Glutamatergic neuron (in vitro differentiated cells): ENCODE measurements around the gene SHE. TPM values are rescaled to one million over a fixed set of nuclear protein-coding genes. Genes with fewer than 3 reads are reported as not detected.
A peak's percentile ranks its signal among the peaks of the same experiment; 100 is the strongest.

Experiments used
- DNase-seq: peaks from one replicate; pipeline ENCODE4 v3.0.0; 2022
- H3K27ac Mint-ChIP-seq: one replicate; pipeline ENCODE4 v1.8.0; 2020; ENCODE audit warnings: mild to moderate bottlenecking, mixed read lengths, inconsistent platforms; ENCODE audit not compliant: unreplicated experiment
- H3K27me3 Mint-ChIP-seq: one replicate; pipeline ENCODE4 v1.8.0; 2020; ENCODE audit warnings: mild to moderate bottlenecking, moderate library complexity, mixed read lengths, inconsistent platforms; ENCODE audit not compliant: unreplicated experiment
- H3K36me3 Mint-ChIP-seq: one replicate; pipeline ENCODE4 v1.8.0; 2020; ENCODE audit warnings: mild to moderate bottlenecking, mixed read lengths, inconsistent platforms; ENCODE audit not compliant: unreplicated experiment
- H3K4me1 Mint-ChIP-seq: one replicate; pipeline ENCODE4 v1.8.0; 2020; ENCODE audit warnings: mild to moderate bottlenecking, low read depth, mixed read lengths, inconsistent platforms; ENCODE audit not compliant: unreplicated experiment
- H3K4me3 Mint-ChIP-seq: one replicate; pipeline ENCODE4 v1.8.0; 2020; ENCODE audit warnings: mild to moderate bottlenecking, mixed read lengths, inconsistent platforms; ENCODE audit not compliant: unreplicated experiment
- H3K9me3 Mint-ChIP-seq: one replicate; pipeline ENCODE4 v1.8.0; 2020; ENCODE audit warnings: mild to moderate bottlenecking, moderate library complexity, mixed read lengths, inconsistent platforms; ENCODE audit not compliant: unreplicated experiment
- total RNA-seq: library from RNA; stranded (reverse); fragmentation: NEBNext Ultra II Directional; extraction: Animal tissue kit (Norgen Biotek cat#: 25700); gene quantifications from one replicate; pipeline ENCODE4 v1.2.1, GENCODE V29; 2021; ENCODE audit not compliant: unreplicated experiment
- TF ChIP-seq, protein P1 (sequence below): fragments of 200-600 bp; sonication (generic); IDR thresholded peaks from one replicate; pipeline ENCODE4 v1.5.0; 2021; ENCODE audit not compliant: partially characterized antibody, unreplicated experiment

Gene SHE
- total RNA-seq, 1 donor from 2014 or later: 0.07 TPM

DNA sequence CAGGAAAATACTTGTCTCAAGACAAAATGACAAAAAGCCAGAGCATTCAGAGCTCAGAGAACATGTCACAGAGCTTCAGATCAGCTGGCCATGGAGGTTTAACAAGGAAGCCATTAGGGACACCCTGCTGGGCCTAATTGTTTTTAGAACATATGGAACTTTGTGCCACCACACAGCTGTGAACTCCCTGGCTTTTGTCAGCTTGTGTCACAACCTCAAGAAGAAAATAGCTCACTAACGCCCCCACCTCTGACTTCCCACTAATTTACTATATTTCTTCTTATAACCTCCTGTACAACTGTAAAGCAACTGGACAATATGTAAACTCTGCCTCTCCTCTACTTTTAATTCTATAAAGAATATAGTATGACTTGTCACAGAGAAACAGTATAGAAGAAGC, 21.2 kb downstream of the SHE start:
- H3K4me1 Mint-ChIP-seq: peaks cover 21% of the 10 kb centered on the region
- TF ChIP-seq, protein P1, sequence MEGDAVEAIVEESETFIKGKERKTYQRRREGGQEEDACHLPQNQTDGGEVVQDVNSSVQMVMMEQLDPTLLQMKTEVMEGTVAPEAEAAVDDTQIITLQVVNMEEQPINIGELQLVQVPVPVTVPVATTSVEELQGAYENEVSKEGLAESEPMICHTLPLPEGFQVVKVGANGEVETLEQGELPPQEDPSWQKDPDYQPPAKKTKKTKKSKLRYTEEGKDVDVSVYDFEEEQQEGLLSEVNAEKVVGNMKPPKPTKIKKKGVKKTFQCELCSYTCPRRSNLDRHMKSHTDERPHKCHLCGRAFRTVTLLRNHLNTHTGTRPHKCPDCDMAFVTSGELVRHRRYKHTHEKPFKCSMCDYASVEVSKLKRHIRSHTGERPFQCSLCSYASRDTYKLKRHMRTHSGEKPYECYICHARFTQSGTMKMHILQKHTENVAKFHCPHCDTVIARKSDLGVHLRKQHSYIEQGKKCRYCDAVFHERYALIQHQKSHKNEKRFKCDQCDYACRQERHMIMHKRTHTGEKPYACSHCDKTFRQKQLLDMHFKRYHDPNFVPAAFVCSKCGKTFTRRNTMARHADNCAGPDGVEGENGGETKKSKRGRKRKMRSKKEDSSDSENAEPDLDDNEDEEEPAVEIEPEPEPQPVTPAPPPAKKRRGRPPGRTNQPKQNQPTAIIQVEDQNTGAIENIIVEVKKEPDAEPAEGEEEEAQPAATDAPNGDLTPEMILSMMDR: no peak
- H3K9me3 Mint-ChIP-seq: peaks cover 10% of the 10 kb centered on the region
- DNase-seq: peak; percentile 38
- no peaks in the 10 kb centered on the region for H3K36me3 Mint-ChIP-seq
- H3K27ac Mint-ChIP-seq: peak overlapping the region; percentile 95
- peaks cover 9% of the 10 kb centered on the region for H3K27me3 Mint-ChIP-seq
- peak overlapping the region; percentile 78 for H3K4me3 Mint-ChIP-seq

DNA sequence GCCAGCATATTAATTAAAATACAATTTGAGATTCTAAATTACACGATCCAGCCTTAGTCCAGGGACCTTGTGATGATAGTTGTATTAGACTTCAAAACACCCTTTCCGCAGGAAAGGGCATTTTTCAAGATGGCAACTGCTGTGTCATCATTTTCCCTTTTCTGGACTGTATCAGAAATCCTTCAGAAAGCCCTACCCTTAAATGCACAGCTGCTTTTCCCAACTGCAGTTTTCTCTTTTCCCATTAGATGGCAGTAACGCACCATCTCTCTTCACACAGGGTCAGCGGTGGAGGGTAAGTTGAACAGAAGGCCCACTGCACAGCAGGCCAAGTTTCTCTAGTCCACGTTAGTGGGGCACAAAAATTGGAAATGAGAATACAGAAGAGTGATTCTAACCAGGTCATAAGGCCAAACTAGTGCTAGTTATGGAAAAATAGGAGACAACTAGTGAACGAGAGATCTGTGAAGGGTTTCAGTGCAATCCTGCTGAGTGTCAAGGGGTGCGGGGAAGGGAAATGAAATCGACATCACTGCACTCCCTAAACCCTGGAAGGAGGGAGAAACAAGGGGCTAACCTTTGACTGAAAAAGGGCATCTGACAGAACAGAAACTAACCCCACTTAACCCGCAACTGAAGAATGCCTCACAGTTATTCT, 22.3 kb downstream of the SHE start:
- TF ChIP-seq, protein P1: peak; percentile 86
- Mint-ChIP-seq H3K27ac (peak overlapping the region; percentile 95), H3K4me3 (peak overlapping the region; percentile 78), H3K4me1 (peaks cover 21% of the 10 kb centered on the region), H3K9me3 (peaks cover 10% of the 10 kb centered on the region), H3K36me3 (no peaks in the 10 kb centered on the region), H3K27me3 (peaks cover 9% of the 10 kb centered on the region)
- DNase-seq: peak; percentile 59

DNA sequence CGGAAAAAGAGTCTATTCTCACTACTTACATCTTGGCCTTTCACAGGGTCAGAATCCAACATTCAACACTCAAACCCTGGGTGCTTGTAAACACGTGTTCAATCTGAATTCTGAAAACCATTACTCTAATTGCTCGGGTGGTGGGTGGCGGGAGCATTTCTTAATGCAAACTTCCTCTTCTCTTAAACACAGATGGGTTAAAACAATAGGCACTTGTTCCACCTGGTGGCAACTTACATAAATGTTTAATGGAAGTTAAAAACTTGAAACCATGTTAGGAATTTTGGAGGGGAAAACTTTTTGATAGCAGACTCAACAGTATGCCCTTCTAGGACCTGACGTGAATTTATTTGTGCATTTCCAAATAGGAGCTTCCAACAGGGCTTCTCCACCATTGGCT, 23.6 kb downstream of the SHE start:
- H3K36me3 Mint-ChIP-seq: no peaks in the 10 kb centered on the region
- H3K9me3 Mint-ChIP-seq: peaks cover 10% of the 10 kb centered on the region
- H3K4me3 Mint-ChIP-seq: no peak overlapping the region
- peaks cover 9% of the 10 kb centered on the region for H3K27me3 Mint-ChIP-seq
- H3K4me1 Mint-ChIP-seq: peaks cover 21% of the 10 kb centered on the region
- DNase-seq: no peak
- no peak overlapping the region for H3K27ac Mint-ChIP-seq
- TF ChIP-seq, protein P1: no peak

DNA sequence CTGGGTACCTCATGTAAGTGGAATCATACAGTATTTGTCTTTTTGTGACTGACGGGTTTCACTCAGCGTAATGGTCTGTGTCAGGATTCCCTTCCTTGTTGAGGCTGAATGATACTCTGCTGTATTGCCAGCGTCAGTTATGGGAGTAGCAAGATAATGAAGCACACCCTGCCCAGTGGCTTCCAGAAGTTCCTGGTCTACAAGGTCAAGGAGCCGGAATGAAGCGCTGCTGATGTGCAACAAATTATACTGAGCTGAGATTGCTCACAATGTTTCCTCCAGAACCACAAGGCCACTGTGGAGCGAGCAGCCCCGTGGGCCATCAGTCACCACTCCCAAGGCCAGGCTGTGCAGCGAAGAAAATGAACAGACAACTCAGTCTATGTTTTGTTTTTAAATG, 24.2 kb downstream of the SHE start:
- H3K36me3 Mint-ChIP-seq: no peaks in the 10 kb centered on the region
- H3K27ac Mint-ChIP-seq: no peak overlapping the region
- peaks cover 7% of the 10 kb centered on the region for H3K27me3 Mint-ChIP-seq
- DNase-seq: no peak
- TF ChIP-seq, protein P1: no peak
- peaks cover 21% of the 10 kb centered on the region for H3K4me1 Mint-ChIP-seq
- H3K9me3 Mint-ChIP-seq: peaks cover 10% of the 10 kb centered on the region
- no peak overlapping the region for H3K4me3 Mint-ChIP-seq

DNA sequence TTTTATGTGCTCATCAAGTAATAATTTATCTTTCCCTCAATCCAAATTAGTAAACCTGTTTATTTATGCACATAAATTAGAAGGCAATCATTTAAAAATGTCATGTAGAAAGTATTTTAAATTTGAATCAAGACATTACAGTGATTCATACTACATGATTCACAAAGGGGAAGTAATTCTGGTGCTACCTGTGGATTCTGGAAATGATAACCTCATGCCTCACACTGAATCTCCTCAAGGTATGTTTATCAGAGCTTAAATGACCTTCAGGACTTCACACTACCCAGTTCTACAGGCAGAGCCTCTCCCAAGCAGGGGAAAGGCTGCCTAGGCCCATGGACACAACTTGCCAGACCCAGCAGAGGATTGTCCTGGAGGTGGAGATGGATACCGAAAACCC, 25.4 kb downstream of the SHE start:
- Mint-ChIP-seq H3K27ac (no peak overlapping the region), H3K9me3 (peaks cover 10% of the 10 kb centered on the region), H3K4me3 (no peak overlapping the region), H3K4me1 (peaks cover 20% of the 10 kb centered on the region), H3K36me3 (no peaks in the 10 kb centered on the region), H3K27me3 (peaks cover 7% of the 10 kb centered on the region)
- TF ChIP-seq, protein P1: no peak
- no peak for DNase-seq
